RWPE1 (cell line): ENCODE data around the gene CAB39.

Source experiments
- CTCF ChIA-PET: fragments of 350-600 bp; sonication (Branson Sonifier 250); formaldehyde crosslinking; extraction: SDS; loops from one replicate; lab custom pipeline; 2021; lab: Yijun Ruan, JAX
- POLR2A ChIA-PET: fragments of 400-600 bp; formaldehyde crosslinking; extraction: SDS; loops from one replicate; lab custom pipeline; 2020; ENCODE audit warnings: antibody characterized with exemption; ENCODE audit not compliant: low non-redundant PET; lab: Yijun Ruan, JAX
- DNase-seq: peaks from one replicate; pipeline ENCODE4 v3.0.0; 2012; ENCODE audit warnings: low spot score
- H3K27ac ChIP-seq: fragments of 450-650 bp; 2 replicates; pipeline ENCODE4 v1.5.1; 2017
- TF ChIP-seq, protein P1 (sequence below): fragments of 450-650 bp; conservative IDR thresholded peaks from 2 replicates; pipeline ENCODE4 v1.5.1; 2017; ENCODE audit warnings: low read depth, mild to moderate bottlenecking

CAB39 gene

DNA sequence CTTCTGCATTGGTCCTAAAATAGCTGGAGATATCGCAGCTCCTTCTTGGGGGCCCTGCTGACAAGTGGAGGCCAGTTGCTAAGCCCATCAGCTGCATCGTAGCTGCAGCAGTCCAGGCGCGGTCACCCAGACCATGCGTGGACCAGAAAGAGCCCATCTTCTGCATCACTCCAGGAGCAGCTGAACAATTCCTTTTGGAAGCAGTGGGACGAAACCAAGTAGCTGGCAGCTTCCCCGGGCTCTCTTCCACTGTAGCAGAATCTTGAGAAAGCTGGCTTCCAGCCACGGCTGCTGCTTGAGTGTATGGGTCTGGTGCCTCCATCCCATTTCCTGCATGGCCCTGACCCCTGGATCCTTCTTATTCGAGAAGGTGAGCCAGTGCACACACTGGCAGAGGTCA, 22.2 kb upstream of the CAB39 start:
- ChIA-PET CTCF (interaction anchor here (0.6 kb wide), 1 partner anchor 108 kb away, joined by 3 read pairs; no protein-coding TSS in a partner anchor), POLR2A (no interaction called here)
- DNase-seq: no peak

DNA sequence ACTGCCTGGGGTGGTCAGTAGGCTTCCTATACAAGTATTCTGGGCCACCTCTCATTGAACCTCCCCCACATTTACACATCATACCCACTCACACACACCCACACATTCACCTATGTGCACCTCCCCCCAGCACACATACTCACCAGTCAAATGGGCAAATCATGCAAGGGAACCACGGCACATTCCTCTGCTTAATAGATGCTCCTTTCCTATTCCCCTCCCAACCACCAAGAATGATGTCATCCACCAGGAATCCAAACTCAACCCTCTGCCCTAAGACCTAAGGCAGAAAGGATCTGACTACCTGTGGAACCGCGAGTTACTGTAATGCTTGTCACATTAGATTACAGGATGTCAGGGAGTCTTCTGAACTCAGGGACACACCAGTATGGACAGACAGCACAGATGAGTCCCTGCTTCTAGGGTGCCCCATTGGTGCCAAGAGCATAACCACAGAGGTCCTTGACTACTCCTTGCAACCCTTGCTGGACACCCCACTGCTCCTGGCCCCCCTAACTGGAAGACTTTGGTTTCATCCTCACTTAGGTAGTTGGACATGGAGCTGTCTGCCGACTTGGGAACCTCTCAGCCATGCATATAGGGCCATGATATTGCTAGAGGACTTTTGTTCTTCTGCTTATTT, 21.5 kb upstream of the CAB39 start:
- POLR2A ChIA-PET: no interaction called here
- TF ChIP-seq, protein P1, sequence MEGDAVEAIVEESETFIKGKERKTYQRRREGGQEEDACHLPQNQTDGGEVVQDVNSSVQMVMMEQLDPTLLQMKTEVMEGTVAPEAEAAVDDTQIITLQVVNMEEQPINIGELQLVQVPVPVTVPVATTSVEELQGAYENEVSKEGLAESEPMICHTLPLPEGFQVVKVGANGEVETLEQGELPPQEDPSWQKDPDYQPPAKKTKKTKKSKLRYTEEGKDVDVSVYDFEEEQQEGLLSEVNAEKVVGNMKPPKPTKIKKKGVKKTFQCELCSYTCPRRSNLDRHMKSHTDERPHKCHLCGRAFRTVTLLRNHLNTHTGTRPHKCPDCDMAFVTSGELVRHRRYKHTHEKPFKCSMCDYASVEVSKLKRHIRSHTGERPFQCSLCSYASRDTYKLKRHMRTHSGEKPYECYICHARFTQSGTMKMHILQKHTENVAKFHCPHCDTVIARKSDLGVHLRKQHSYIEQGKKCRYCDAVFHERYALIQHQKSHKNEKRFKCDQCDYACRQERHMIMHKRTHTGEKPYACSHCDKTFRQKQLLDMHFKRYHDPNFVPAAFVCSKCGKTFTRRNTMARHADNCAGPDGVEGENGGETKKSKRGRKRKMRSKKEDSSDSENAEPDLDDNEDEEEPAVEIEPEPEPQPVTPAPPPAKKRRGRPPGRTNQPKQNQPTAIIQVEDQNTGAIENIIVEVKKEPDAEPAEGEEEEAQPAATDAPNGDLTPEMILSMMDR: no peak
- CTCF ChIA-PET: interaction anchor here (0.6 kb wide), 1 partner anchor 107 kb away, joined by 3 read pairs; no protein-coding TSS in a partner anchor
- H3K27ac ChIP-seq: peak overlapping the region; percentile 46
- peak; percentile 96 for DNase-seq

More for the DNA sequence above, 22.2 kb upstream of the CAB39 start:
- peak overlapping the region; percentile 46 for H3K27ac ChIP-seq
- TF ChIP-seq, protein P1: no peak

DNA sequence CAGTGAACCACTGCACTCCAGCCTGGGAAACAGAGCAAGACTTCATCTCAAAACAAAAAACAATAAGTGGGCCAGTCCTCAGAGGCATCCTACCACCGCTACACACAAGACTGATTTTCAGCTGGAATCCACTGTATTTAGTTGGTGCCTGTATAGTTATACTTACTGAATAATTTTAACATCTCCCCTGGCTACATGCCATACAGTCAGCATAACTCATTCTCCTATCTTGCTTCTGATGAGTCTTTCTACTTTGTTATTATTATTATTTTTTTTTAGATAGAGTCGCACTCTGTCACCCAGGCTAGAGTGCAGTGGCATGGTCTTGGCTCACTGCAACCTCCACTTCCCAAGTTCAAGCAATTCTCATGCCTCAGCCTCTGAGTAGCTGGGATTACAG, 19.9 kb upstream of the CAB39 start:
- TF ChIP-seq, protein P1: no peak
- POLR2A ChIA-PET: no interaction called here
- no peak for DNase-seq
- CTCF ChIA-PET: no interaction called here
- H3K27ac ChIP-seq: no peak overlapping the region

DNA sequence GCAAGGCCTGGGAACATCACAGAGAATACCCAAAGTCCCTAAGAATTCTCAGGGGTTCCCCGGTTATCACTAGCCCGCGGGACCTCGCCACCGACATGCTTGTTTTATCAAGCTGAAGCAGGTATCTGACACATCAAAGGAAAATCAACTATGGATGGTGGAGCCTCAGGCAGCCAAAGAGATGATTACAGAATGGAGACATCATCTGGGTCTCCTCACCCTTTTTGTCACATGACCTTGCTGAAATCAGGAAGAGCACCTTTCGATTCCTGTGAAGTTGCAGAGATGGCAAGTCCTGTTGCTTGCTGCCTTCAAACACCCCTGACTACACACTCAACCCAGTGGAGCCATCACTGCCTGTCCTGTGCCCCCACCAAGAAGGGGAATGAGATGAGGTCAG, 19.2 kb upstream of the CAB39 start:
- CTCF ChIA-PET: no interaction called here
- no peak overlapping the region for H3K27ac ChIP-seq
- POLR2A ChIA-PET: no interaction called here
- no peak for DNase-seq
- TF ChIP-seq, protein P1: no peak

DNA sequence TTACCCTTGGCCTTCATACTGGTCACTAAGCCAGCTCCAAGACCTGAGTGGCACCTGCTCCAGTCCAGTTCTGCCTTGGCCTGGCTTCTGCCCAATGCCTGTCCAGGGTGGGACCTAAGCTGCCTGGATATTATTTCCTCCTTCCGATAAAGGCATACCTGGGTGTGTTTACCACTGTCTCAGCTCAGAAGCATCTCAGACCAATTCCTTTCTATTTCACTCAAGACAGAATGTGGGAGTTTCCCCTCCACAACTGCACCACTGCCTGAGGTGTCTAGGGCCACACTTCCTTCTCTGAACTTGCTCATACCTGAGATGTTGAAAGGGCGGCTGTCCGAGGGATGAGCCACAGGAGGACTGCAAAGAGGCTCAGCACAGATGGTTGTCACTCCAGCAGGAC, 18.4 kb upstream of the CAB39 start:
- ChIA-PET CTCF (no interaction called here), POLR2A (no interaction called here)
- TF ChIP-seq, protein P1: no peak
- no peak for DNase-seq
- H3K27ac ChIP-seq: no peak overlapping the region

DNA sequence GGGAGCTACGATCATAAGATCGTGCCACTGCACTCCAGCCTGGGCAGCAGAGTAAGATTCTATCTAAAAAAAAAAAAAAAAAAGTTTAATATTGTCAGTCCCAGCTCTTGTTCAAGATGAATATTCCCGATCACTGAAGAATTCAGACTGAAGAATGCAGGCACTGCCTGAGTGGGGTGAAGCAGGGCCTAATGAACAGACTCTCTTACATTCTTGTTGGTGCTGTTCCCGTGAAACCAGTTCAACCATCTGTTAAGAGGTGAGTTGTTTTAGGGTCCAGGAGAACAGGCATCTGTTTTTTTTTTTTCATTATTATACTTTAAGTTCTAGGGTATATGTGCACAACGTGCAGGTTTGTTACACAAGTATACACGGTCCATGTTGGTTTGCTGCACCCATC, 17.1 kb upstream of the CAB39 start:
- ChIA-PET CTCF (no interaction called here), POLR2A (no interaction called here)
- no peak overlapping the region for H3K27ac ChIP-seq
- TF ChIP-seq, protein P1: no peak
- no peak for DNase-seq
